DND-41 (cell line): Measurements from ENCODE around the gene C10orf120.

ENCODE experiments used
- ATAC-seq: fragments of 200-7000 bp; cut with Tn5 transposase; 3 replicates; pipeline ENCODE4 v1.9.1; 2021; ENCODE audit warnings: low read depth; ENCODE audit not compliant: insufficient read depth
- DNase-seq: peaks from one replicate; pipeline ENCODE4 v3.0.0-alpha.2; 2020
- H2AFZ ChIP-seq: 2 replicates; pipeline ENCODE4 v1.6.0; 2012; ENCODE audit warnings: low read depth, low read length
- H3K27ac ChIP-seq: 2 replicates; pipeline ENCODE4 v1.5.1; 2012; ENCODE audit warnings: low read length, inconsistent platforms
- H3K27me3 ChIP-seq: fragments of 200-600 bp; sonication (generic); 2 replicates; pipeline ENCODE4 v1.6.0; 2012; ENCODE audit warnings: low read length, mild to moderate bottlenecking, inconsistent platforms; ENCODE audit not compliant: insufficient read depth, poor library complexity
- H3K36me3 ChIP-seq: 2 replicates; pipeline ENCODE4 v1.5.1; 2012; ENCODE audit warnings: low read length, inconsistent platforms; ENCODE audit not compliant: insufficient read depth
- H3K4me1 ChIP-seq: 2 replicates; pipeline ENCODE4 v1.5.1; 2012; ENCODE audit warnings: mild to moderate bottlenecking, low read length; ENCODE audit not compliant: insufficient read depth
- H3K4me2 ChIP-seq: 2 replicates; pipeline ENCODE4 v1.6.0; 2012; ENCODE audit warnings: mild to moderate bottlenecking, moderate library complexity, low read length, inconsistent platforms; ENCODE audit not compliant: insufficient read depth
- H3K4me3 ChIP-seq, 2 experiments: fragments of 200-600 bp in 1 of 2; shearing (Covaris generic) in 1 of 2; 2 replicates each; pipeline ENCODE4 v1.5.1; 2012 to 2016; ENCODE audit warnings: inconsistent platforms in 2 of 2, low read length in 2 of 2, mild to moderate bottlenecking in 2 of 2, low read depth in 1 of 2, moderate library complexity in 1 of 2
- H3K79me2 ChIP-seq: 2 replicates; pipeline ENCODE4 v1.6.0; 2012; ENCODE audit warnings: low read length, inconsistent platforms; ENCODE audit not compliant: insufficient read depth
- H3K9ac ChIP-seq: 2 replicates; pipeline ENCODE4 v1.6.0; 2012; ENCODE audit warnings: low read depth, mild to moderate bottlenecking, inconsistent platforms, low read length, moderate library complexity
- H3K9me3 ChIP-seq: 2 replicates; pipeline ENCODE4 v1.5.1; 2012; ENCODE audit warnings: low read length, moderate library complexity, mild to moderate bottlenecking, inconsistent platforms; ENCODE audit not compliant: insufficient read depth, severe bottlenecking
- H4K20me1 ChIP-seq: 2 replicates; pipeline ENCODE4 v1.6.0; 2012; ENCODE audit warnings: low read length; ENCODE audit not compliant: insufficient read depth
- CTCF ChIP-seq: IDR thresholded peaks from 2 replicates; pipeline ENCODE4 v1.5.1; 2012; ENCODE audit warnings: borderline replicate concordance, low read length, moderate library complexity, mild to moderate bottlenecking; ENCODE audit not compliant: poor library complexity, severe bottlenecking; ENCODE audit errors: extremely low read depth
- EZH2 ChIP-seq: IDR thresholded peaks from 3 replicates; pipeline ENCODE4 v1.6.1; 2012; ENCODE audit warnings: borderline replicate concordance, low read depth, mild to moderate bottlenecking, moderate library complexity, low read length, inconsistent platforms; ENCODE audit not compliant: severe bottlenecking

C10orf120 gene

GRCh38 chr10:122656741-122657140 is 42.9 kb downstream of the C10orf120 start:
- Histone ChIP-seq H3K79me2 (no peaks in the 10 kb centered on the region), H4K20me1 (no peaks in the 10 kb centered on the region), H3K4me1 (no peaks in the 10 kb centered on the region), H3K4me2 (no peak overlapping the region), H2AFZ (no peak overlapping the region), H3K27me3 (no peaks in the 10 kb centered on the region), H3K4me3 (no peak overlapping the region), H3K27ac (no peak overlapping the region), H3K36me3 (no peaks in the 10 kb centered on the region), H3K9me3 (no peaks in the 10 kb centered on the region), H3K9ac (no peak overlapping the region)
- TF ChIP-seq CTCF (no peak), EZH2 (no peak)
- no peak for ATAC-seq
- no peak for DNase-seq

GRCh38 chr10:122656308-122656705 is 43.3 kb downstream of the C10orf120 start:
- Histone ChIP-seq H3K36me3 (no peaks in the 10 kb centered on the region), H3K9me3 (no peaks in the 10 kb centered on the region), H3K27ac (no peak overlapping the region), H3K27me3 (no peaks in the 10 kb centered on the region), H3K79me2 (no peaks in the 10 kb centered on the region), H3K4me1 (no peaks in the 10 kb centered on the region), H4K20me1 (no peaks in the 10 kb centered on the region), H3K9ac (no peak overlapping the region), H2AFZ (no peak overlapping the region), H3K4me3 (no peak overlapping the region), H3K4me2 (no peak overlapping the region)
- ATAC-seq = no peak
- DNase-seq = no peak
- TF ChIP-seq CTCF = no peak
- TF ChIP-seq EZH2 = no peak

- H3K27me3 ChIP-seq = no peaks in the 10 kb centered on the region
- no peaks in the 10 kb centered on the region for H4K20me1 ChIP-seq
- H3K36me3 ChIP-seq = no peaks in the 10 kb centered on the region
- no peak overlapping the region for H2AFZ ChIP-seq
- H3K4me2 ChIP-seq = no peak overlapping the region
- no peaks in the 10 kb centered on the region for H3K79me2 ChIP-seq
- no peaks in the 10 kb centered on the region for H3K9me3 ChIP-seq
- no peak overlapping the region for H3K4me3 ChIP-seq
- no peak overlapping the region for H3K9ac ChIP-seq
- TF ChIP-seq CTCF = no peak
- no peak for TF ChIP-seq EZH2
- H3K27ac ChIP-seq = no peak overlapping the region
- H3K4me1 ChIP-seq = no peaks in the 10 kb centered on the region
- no peak for ATAC-seq
- DNase-seq = no peak
These were observed 43.9 kb downstream of the C10orf120 start for GRCh38 chr10:122655524-122656307.
